NT2/D1 (cell line): ENCODE data around the gene DPH6.

Experiments
- DNase-seq: peaks from one replicate; pipeline ENCODE4 v3.0.0-alpha.2; 2011; ENCODE audit warnings: low read depth, low spot score
- H3K27me3 ChIP-seq: 2 replicates; pipeline ENCODE4 v1.6.0; 2011; ENCODE audit warnings: mild to moderate bottlenecking; ENCODE audit not compliant: insufficient read length, insufficient read depth
- H3K36me3 ChIP-seq: 2 replicates; pipeline ENCODE4 v1.6.1; 2011; ENCODE audit warnings: mild to moderate bottlenecking, low read length, mixed read lengths; ENCODE audit not compliant: insufficient read depth, insufficient read length
- H3K4me1 ChIP-seq: 2 replicates; pipeline ENCODE4 v1.5.1; 2011; ENCODE audit not compliant: insufficient read depth, insufficient read length
- H3K4me3 ChIP-seq: 2 replicates; pipeline ENCODE4 v1.5.1; 2011; ENCODE audit warnings: low read depth; ENCODE audit not compliant: insufficient read length
- H3K9ac ChIP-seq: 2 replicates; pipeline ENCODE4 v1.6.0; 2011; ENCODE audit warnings: low read depth; ENCODE audit not compliant: insufficient read length
- H3K9me3 ChIP-seq: 2 replicates; pipeline ENCODE4 v1.5.1; 2011; ENCODE audit warnings: mild to moderate bottlenecking, low read length; ENCODE audit not compliant: insufficient read depth
- SUZ12 ChIP-seq: IDR thresholded peaks from 2 replicates; pipeline ENCODE4 v1.6.1; 2011; ENCODE audit not compliant: insufficient read length, insufficient read depth; ENCODE audit errors: extremely low read depth
- YY1 ChIP-seq: IDR thresholded peaks from 2 replicates; pipeline ENCODE4 v1.6.1; 2011; ENCODE audit not compliant: insufficient read length, insufficient read depth
- ZNF274 ChIP-seq: IDR thresholded peaks from 2 replicates; pipeline ENCODE4 v1.6.1; 2011; ENCODE audit warnings: mild to moderate bottlenecking, low read depth, low read length

The DPH6 gene

GRCh38 chr15:35519541-35520149, 26.3 kb downstream of the DPH6 start:
- no peak for DNase-seq

GRCh38 chr15:35519052-35519451, 26.9 kb downstream of the DPH6 start:
- no peak overlapping the region for H3K4me3 ChIP-seq
- no peak for DNase-seq
- H3K4me1 ChIP-seq: no peaks in the 10 kb centered on the region
- no peaks in the 10 kb centered on the region for H3K9me3 ChIP-seq
- H3K27me3 ChIP-seq: no peaks in the 10 kb centered on the region
- no peaks in the 10 kb centered on the region for H3K36me3 ChIP-seq
- TF ChIP-seq YY1: no peak
- TF ChIP-seq SUZ12: no peak
- no peak for TF ChIP-seq ZNF274
- no peak overlapping the region for H3K9ac ChIP-seq

More at GRCh38 chr15:35519541-35520149, 26.3 kb downstream of the DPH6 start:
- Histone ChIP-seq H3K9me3 (no peaks in the 10 kb centered on the region), H3K9ac (no peak overlapping the region), H3K36me3 (no peaks in the 10 kb centered on the region), H3K4me3 (no peak overlapping the region), H3K27me3 (no peaks in the 10 kb centered on the region), H3K4me1 (no peaks in the 10 kb centered on the region)
- TF ChIP-seq SUZ12: no peak
- no peak for TF ChIP-seq YY1
- no peak for TF ChIP-seq ZNF274

- no peak overlapping the region for H3K4me3 ChIP-seq
- H3K36me3 ChIP-seq: no peaks in the 10 kb centered on the region
- DNase-seq: no peak
- no peaks in the 10 kb centered on the region for H3K9me3 ChIP-seq
- TF ChIP-seq ZNF274: no peak
- TF ChIP-seq SUZ12: no peak
- TF ChIP-seq YY1: no peak
- H3K27me3 ChIP-seq: no peaks in the 10 kb centered on the region
- H3K9ac ChIP-seq: no peak overlapping the region
- H3K4me1 ChIP-seq: no peaks in the 10 kb centered on the region
Observed at GRCh38 chr15:35514759-35515158, 31.2 kb downstream of the DPH6 start.

- no peak for DNase-seq
- TF ChIP-seq ZNF274 (no peak), SUZ12 (no peak), YY1 (no peak)
- Histone ChIP-seq H3K9ac (no peak overlapping the region), H3K27me3 (no peaks in the 10 kb centered on the region), H3K4me1 (no peaks in the 10 kb centered on the region), H3K4me3 (no peak overlapping the region), H3K36me3 (no peaks in the 10 kb centered on the region), H3K9me3 (no peaks in the 10 kb centered on the region)
Observed at GRCh38 chr15:35507932-35508638, 37.9 kb downstream of the DPH6 start.

GRCh38 chr15:35506272-35506870, 39.6 kb downstream of the DPH6 start:
- no peaks in the 10 kb centered on the region for H3K9me3 ChIP-seq
- TF ChIP-seq SUZ12: no peak
- no peak for TF ChIP-seq YY1
- TF ChIP-seq ZNF274: no peak
- no peak for DNase-seq

GRCh38 chr15:35505809-35506208, 40.2 kb downstream of the DPH6 start:
- no peak overlapping the region for H3K9ac ChIP-seq
- no peaks in the 10 kb centered on the region for H3K27me3 ChIP-seq
- no peak overlapping the region for H3K4me3 ChIP-seq
- no peaks in the 10 kb centered on the region for H3K4me1 ChIP-seq
- TF ChIP-seq SUZ12 (no peak), ZNF274 (no peak), YY1 (no peak)
- no peaks in the 10 kb centered on the region for H3K9me3 ChIP-seq
- no peak for DNase-seq
- no peaks in the 10 kb centered on the region for H3K36me3 ChIP-seq

More at GRCh38 chr15:35506272-35506870, 39.6 kb downstream of the DPH6 start:
- no peak overlapping the region for H3K4me3 ChIP-seq
- no peaks in the 10 kb centered on the region for H3K4me1 ChIP-seq
- no peaks in the 10 kb centered on the region for H3K36me3 ChIP-seq
- no peaks in the 10 kb centered on the region for H3K27me3 ChIP-seq
- H3K9ac ChIP-seq: no peak overlapping the region

- Histone ChIP-seq H3K9ac (no peak overlapping the region), H3K27me3 (no peaks in the 10 kb centered on the region), H3K36me3 (no peaks in the 10 kb centered on the region), H3K9me3 (no peaks in the 10 kb centered on the region), H3K4me1 (no peaks in the 10 kb centered on the region), H3K4me3 (no peak overlapping the region)
- DNase-seq: no peak
- TF ChIP-seq SUZ12 (no peak), YY1 (no peak), ZNF274 (no peak)
Observed at GRCh38 chr15:35505141-35505540, 40.8 kb downstream of the DPH6 start.
